ENCODE data around the gene PLEKHG4.
A peak's percentile ranks its signal among the peaks of the same experiment; 100 is the strongest.

The PLEKHG4 gene

DNA sequence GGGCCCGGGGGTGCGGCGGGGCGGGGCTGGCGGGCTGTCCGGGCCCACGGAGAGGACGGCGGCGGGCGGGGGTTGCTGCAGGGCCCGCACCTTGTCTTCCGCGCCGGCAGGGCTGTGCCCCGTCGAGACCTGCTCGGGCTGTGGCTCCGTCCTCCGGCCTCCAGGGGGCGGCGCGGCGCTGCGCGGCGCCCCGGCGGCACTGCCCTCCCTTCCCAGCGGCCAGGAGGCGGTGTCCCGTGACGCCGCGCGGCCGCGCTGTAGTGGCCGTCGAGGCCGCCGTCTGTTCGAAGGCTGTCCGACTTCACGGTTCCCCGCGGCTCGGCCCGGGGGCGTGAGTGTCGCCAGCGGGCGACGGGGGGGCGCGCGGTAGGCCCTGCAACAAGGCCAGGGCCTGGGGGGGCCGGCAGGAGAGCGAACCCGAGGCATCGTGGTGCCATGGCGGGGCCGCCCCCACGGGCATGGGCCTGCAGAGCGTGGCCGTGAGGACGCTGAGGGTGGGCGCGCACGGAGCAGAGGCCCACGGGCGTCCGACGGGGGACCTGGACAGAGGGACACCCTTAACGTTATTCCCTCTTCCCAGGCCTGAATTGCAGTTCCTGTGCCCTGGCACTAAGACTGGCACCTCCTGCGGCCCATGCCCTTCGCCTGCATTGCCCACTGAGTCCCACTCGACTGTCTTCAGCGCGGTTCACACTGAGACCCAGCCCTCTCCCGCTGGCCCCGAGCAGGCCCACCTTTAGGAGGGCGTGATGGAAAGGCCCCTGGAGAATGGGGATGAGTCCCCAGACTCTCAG, at the start of gene PLEKHG4:
TSS of gene PLEKHG4 (plus strand) at position 237 of the 794 bp plus-strand sequence. CDS start at position 750, 513 bp downstream.
- DNase-seq, result peak; percentile 90
- in situ Hi-C loops (cut with HindIII; ENCODE audit: low pct_ligation_motif_present, low pct_unique_long_range_greater_than_20kb, low sequenced_read_pairs), result no loop called here

DNA sequence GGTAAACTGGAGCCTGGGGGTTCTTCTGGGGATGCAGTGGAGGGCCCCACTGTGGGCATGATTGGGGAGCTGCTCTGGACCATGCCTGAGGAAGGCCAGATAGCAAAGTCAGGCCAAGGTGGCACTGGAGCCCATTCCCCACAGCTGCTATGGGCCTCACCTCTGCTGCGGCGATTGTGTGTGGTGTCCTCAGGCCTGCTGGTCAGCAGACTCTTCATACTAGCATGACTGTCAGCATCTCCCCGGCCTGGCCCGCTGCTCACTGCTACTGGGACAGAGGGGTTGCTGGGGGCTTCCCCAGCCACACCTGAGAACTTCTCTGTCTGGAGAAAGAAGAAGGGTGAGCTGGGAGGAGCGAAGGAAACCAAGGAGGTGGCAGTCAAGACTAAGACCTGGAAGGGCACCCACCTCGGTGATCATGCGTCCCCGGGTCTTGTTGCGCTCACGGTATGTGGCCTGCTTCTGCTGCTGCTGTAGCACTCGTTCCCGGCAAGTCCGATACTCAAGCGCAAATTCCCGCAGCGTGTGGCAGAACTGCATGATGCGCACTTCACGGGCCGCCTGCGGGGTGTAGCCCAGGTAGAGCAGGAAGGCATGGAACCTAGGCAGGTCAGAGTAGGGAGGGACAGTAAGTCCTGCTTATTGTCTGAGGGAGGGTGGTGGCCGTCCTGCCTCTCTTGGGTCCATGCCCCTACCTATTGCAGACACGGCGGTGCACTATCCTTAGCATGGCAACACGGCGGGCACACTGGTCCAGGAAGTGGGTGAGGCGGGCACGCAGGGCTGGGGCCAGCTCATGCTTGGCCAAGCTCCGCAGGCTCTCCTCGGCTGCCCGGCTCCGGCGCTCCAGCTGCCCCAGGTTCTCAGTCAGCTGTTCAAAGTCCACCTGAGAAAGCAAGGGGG, 49.2 kb upstream of the PLEKHG4 start:
- DNase-seq, result no peak
- in situ Hi-C loops (cut with HindIII; ENCODE audit: low pct_ligation_motif_present, low pct_unique_long_range_greater_than_20kb, low sequenced_read_pairs), result no loop called here

DNA sequence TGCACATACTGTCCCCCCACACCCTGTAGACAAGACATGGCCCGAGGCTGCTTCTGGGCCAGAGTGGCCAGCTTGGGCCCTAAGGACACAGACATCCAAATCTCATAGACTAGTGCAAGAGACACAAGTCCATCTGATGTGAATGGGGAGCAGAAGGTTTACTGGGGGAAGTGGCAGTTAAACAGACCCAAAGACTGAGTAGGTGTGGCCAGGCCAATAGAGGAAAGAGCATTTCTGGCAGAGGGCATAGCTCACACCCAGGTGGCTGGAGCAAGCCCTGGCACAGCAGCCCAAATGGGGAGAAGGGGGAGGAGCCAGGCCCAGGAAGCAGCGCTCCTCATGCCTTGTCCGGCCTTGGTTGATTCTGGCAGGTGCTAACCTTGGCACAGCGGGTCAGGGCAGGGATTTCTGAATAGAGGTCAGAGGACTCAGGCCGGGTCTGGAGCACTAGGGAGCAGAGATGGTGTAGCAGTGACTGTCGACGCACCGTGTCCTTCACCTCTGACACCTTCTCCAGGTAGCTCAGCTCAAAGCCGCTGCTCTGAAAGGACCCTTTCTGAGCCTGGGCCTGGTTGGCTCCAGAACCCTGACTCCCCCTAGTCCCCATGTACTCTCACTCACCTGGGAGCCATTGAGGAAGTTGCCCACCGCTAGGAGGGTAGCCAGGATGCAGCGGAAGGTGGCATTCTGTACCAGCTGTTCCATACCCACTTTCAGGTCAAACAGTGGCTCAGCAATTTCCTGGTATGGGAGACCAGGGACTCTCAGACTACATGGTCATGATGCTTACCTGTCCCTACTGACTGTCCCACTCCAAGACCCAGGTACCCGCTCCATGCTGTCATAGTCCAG, 48.3 kb upstream of the PLEKHG4 start:
- DNase-seq, result no peak
- in situ Hi-C loops (cut with HindIII; ENCODE audit: low pct_ligation_motif_present, low pct_unique_long_range_greater_than_20kb, low sequenced_read_pairs), result no loop called here

DNA sequence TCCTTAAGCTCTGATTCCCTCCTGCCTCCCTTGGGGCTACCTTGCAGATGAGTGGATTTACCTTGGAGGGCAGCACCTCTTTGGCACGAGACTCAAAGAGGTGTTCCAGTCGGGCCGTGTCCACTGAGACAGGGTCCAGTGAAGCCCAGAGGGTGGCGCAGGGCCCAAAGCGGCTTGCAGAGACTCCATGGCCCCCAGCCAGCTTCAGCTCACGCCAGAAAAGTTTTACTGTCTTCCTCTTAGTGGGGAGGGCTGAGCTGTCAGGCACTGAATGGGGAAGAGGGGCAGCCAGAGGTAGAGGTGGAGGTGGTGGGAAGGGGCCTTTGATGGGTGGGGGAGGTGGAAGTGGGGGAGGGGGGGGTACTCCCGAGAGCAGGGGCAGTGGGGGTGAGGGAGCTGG, 45.7 kb upstream of the PLEKHG4 start:
- in situ Hi-C loops (cut with HindIII; ENCODE audit: low pct_ligation_motif_present, low pct_unique_long_range_greater_than_20kb, low sequenced_read_pairs), result no loop called here

DNA sequence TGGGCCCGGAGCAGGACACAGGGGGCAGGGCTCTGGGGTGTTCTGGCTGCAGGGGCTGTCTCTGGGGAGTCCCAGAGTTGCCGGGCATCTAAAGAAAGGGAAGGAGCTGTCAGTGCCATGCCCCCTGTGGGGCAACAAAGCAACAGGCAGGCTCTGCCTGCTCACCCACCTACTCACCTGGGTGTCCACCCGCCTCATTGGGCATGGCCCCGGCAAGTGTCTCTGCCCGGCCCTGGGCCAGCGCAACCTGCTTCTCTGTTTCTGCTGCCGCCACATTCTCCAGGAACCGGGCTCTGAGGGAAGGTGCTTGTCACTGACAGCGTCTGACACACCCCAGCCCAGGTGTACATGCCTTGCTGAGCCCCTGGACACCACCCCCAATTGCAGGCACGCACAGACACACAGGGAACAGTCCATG, 45.1 kb upstream of the PLEKHG4 start:
- in situ Hi-C loops (cut with HindIII; ENCODE audit: low pct_ligation_motif_present, low pct_unique_long_range_greater_than_20kb, low sequenced_read_pairs), result no loop called here
- no peak for DNase-seq

More for the DNA sequence above, 45.7 kb upstream of the PLEKHG4 start:
- DNase-seq, result no peak

DNA sequence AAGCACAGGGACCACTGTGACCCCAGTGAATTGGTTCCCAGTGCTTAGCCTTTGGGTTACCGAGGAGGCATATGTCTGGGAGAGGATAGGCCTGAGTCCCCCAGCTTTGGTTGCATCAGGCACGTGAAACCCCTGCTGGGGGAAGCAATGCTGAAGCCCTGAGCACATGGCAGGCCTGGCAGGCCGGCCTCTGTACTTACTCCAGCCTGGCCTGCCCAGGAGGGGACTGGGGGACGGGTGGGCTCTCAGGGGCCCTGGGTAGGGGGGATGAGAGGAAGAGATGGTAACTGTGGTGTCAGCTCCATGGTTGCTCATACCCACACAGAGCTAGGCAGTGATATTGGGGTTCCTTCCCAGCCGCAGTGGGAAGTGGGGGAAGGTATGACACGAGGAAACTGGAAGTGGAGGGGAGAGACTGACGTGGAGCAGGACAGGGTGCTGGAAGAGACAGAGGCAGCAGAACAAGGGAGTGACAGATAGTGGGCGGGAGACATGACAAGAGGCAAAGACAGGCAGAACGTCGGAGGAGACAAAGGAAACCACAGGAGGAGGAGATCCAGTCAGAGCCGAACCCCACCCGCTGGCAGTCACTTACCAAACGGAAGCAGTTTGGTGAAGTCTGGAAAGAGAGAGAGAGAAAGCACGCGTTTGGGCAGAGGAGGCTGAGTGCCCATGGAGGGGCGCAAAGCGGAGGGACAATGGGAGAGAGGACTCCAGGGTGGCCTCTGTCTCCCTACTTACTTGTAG, 43.3 kb upstream of the PLEKHG4 start:
- in situ Hi-C loops (cut with HindIII; ENCODE audit: low pct_ligation_motif_present, low pct_unique_long_range_greater_than_20kb, low sequenced_read_pairs), result no loop called here
- no peak for DNase-seq

- in situ Hi-C loops (cut with HindIII; ENCODE audit: low pct_ligation_motif_present, low pct_unique_long_range_greater_than_20kb, low sequenced_read_pairs), result no loop called here
- DNase-seq, result peak; percentile 71
Observed at GRCh38 chr16:67236563-67237395, 42.6 kb upstream of the PLEKHG4 start.

DNA sequence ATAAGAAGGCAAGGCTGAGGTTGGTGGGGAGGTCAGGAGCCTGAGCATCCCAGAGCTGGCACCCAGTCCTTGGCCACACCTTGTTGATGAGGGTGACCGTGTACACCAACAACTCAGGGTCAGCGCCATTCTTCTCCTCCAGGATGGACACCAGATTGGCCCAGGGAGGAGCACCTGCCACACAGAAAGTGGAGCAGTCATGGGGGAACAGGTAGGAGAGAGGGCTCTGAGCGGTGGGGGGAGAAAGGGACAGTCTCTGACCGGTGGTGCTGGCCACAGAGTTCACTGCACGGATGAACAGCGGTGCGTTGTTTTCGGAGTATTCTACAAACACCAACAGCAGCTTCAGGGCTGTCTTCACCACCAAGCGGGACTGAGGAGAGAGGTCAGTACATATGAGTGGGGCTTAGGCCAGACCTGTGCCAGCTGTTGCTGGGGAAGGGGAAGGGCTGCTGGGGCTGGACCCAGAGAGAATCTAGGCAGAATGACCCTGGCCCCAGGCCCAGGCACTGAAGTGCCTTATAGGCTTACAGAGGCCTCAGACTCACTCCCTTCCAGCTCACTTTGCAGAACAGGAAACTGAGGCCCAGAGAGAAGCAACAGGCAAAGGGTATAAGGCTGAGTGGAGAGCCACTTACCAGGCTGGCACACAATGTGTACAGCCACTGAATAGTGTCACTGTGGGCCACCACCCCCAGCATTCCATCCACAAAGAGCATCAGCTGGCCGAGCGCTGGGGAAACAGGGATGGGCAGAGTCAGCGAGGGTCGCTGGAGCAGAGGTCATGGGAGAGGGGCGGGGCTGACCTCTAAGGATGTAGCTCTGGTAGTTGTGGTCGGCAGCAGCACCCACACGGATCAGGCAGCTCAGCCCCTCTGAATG, 41.7 kb upstream of the PLEKHG4 start:
- in situ Hi-C loops (cut with HindIII; ENCODE audit: low pct_ligation_motif_present, low pct_unique_long_range_greater_than_20kb, low sequenced_read_pairs), result no loop called here
- no peak for DNase-seq

- in situ Hi-C loops (cut with HindIII; ENCODE audit: low pct_ligation_motif_present, low pct_unique_long_range_greater_than_20kb, low sequenced_read_pairs), result no loop called here
Observed at GRCh38 chr16:67238278-67238575, 41.1 kb upstream of the PLEKHG4 start.

GRCh38 chr16:67238806-67239470, 40.4 kb upstream of the PLEKHG4 start:
- DNase-seq, result no peak
- in situ Hi-C loops (cut with HindIII; ENCODE audit: low pct_ligation_motif_present, low pct_unique_long_range_greater_than_20kb, low sequenced_read_pairs), result no loop called here

More at GRCh38 chr16:67238278-67238575, 41.1 kb upstream of the PLEKHG4 start:
- no peak for DNase-seq

- no peak for DNase-seq
- in situ Hi-C loops (cut with HindIII; ENCODE audit: low pct_ligation_motif_present, low pct_unique_long_range_greater_than_20kb, low sequenced_read_pairs), result no loop called here
Observed at GRCh38 chr16:67240506-67240905, 38.8 kb upstream of the PLEKHG4 start.

DNA sequence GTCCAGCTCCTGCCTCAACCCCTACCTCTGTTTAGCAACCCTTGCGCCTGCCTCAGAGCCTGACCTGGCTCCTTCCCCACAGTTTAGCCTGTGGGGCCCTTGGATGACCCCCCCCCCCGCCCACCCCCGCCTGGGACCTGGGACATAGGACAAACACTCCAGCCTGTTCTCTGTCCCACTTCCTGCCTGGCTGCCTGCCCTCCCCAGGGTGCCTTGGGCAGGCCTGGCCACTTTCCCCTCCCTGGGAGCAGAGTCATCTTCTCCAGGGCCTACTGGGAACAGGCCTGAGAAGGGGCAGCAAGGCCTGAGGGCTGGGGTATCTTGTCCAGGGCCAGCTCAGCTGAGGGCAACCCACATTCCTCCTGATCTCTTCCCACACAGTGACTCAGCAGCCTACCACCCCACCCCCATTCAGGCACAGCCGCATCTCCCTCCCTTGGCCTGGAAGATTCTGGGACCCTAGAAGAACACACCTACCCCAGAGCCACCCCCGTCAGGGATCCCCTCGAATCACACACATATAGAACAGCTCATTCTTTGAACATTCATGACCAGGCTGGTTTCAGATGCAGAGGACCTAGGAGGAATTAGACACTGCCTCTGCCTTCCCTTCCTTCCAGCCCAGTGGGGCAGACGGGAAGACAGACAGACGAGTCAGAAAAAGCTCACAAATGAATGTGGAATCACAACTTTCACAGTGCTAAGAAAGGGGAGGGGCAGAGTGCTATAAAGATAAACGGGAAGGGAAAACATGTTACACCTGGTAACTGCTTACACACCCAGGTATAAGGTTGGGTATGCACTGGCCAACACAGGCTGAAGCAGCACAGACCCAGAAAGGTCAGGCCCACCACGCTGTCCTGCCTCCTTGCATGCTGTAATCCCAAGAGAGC, 38.1 kb upstream of the PLEKHG4 start:
- peak; percentile 79 for DNase-seq
- in situ Hi-C loops (cut with HindIII; ENCODE audit: low pct_ligation_motif_present, low pct_unique_long_range_greater_than_20kb, low sequenced_read_pairs), result no loop called here

DNA sequence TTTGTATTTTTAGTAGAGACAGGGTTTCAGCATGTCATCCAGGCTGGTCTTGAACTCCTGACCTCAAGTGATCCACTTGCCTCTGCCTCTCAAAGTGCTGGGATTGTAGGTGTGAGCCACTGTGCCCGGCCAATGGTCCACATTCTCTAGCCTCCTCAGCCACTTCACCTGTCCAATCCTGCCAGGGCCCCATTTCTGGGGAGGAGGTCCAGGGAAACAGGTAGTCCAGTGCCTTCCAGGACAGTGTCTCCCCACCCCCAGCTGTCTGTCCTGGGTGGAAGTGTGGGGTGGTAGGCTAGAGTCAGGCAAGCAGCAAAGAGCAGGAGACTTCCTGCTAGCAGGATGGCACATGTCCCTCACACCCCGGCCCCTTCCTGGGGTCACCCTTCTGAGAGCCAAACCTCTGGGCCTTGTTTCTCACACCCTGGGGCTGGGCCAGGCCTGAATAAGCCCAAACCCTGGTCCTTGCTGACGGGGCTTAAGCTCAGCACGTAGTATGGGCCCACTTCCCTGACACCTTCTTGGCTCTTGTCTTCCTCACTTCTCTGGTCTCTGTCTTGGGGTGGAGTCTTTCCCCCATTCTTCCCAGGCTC, 37.1 kb upstream of the PLEKHG4 start:
- no peak for DNase-seq
- in situ Hi-C loops (cut with HindIII; ENCODE audit: low pct_ligation_motif_present, low pct_unique_long_range_greater_than_20kb, low sequenced_read_pairs), result no loop called here

DNA sequence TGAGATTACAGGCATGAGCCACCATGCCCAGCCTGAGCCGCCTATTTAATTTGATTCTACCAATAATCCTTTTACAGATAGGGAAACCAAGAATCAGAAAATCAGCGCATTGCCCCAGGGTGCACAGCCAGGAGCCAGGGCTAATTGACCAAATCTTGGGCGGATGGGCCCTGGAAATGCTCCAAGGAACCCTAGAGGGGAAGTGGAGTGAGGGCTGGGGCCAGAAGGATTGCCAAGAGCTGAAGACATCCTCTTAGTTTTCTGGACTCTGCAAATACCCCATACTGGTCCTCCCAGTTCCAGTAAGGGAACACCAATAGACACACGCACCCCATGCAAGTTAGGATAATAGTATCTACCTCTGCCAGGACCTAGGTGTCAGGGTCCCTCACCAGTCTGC, 35.9 kb upstream of the PLEKHG4 start:
- DNase-seq, result no peak
- in situ Hi-C loops (cut with HindIII; ENCODE audit: low pct_ligation_motif_present, low pct_unique_long_range_greater_than_20kb, low sequenced_read_pairs), result no loop called here
